ENCODE measurements around the gene HDAC11. TPM values are rescaled to one million over a fixed set of nuclear protein-coding genes. Genes with fewer than 3 reads are reported as not detected.
"Not testable (repeated sequence)": the region's sequence is repeated elsewhere in the genome, so short reads cannot be mapped to it uniquely, and the experiment has no call there.

The HDAC11 gene
- total RNA-seq, 4 donors from 2014 or later: 13.0 to 40.4 (median 15.8) TPM

DNA sequence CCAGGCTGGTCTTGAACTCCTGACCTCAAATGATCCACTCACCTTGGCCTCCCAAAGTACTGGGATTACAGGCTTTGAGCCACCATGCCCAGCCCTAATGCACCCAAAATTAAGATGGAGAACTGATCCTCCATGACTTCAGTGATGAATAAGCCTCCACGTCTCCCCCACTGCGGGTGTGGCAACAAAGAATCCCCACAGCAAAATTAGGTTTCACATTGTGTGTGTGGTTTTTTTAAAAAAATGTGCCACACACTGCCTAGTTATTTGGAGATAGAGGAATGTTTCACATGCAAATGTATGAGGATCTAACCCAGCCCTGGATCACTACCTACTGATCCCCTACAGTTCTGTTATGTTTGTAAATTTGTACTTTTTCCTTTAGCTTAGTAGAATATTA, 17.3 kb downstream of the HDAC11 start:
- Histone ChIP-seq H3K4me3 (no peak overlapping the region), H3K9me3 (no peaks in the 10 kb centered on the region), H3K4me1 (peaks cover 14 to 18% of the 10 kb centered on the region in 2 donors), H3K36me3 (no peaks in the 10 kb centered on the region), H3K27me3 (no peaks in the 10 kb centered on the region), H3K27ac (no peak overlapping the region)
- no peak for ATAC-seq
- intact Hi-C loops (cut with DNase I; ENCODE audit: low total_unique reads) (no loop called here), in situ Hi-C loops (cut with MboI; ENCODE audit: low sequenced_read_pairs in 4 of 4) (loop anchor here (5.0 to 25.0 kb wide), 2 partner anchors 150 to 615 kb away; partner anchors contain the start of gene CHCHD4 (in 1 of the 4))
- DNase-seq: no peak
- TF ChIP-seq, protein P1, sequence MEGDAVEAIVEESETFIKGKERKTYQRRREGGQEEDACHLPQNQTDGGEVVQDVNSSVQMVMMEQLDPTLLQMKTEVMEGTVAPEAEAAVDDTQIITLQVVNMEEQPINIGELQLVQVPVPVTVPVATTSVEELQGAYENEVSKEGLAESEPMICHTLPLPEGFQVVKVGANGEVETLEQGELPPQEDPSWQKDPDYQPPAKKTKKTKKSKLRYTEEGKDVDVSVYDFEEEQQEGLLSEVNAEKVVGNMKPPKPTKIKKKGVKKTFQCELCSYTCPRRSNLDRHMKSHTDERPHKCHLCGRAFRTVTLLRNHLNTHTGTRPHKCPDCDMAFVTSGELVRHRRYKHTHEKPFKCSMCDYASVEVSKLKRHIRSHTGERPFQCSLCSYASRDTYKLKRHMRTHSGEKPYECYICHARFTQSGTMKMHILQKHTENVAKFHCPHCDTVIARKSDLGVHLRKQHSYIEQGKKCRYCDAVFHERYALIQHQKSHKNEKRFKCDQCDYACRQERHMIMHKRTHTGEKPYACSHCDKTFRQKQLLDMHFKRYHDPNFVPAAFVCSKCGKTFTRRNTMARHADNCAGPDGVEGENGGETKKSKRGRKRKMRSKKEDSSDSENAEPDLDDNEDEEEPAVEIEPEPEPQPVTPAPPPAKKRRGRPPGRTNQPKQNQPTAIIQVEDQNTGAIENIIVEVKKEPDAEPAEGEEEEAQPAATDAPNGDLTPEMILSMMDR (IDR thresholded peaks at IDR 0.05 in 4 of 5, conservative IDR thresholded peaks at IDR 0.05 in 1 of 5): no peak
- no peak for TF ChIP-seq POLR2A (IDR thresholded peaks at IDR 0.05)

DNA sequence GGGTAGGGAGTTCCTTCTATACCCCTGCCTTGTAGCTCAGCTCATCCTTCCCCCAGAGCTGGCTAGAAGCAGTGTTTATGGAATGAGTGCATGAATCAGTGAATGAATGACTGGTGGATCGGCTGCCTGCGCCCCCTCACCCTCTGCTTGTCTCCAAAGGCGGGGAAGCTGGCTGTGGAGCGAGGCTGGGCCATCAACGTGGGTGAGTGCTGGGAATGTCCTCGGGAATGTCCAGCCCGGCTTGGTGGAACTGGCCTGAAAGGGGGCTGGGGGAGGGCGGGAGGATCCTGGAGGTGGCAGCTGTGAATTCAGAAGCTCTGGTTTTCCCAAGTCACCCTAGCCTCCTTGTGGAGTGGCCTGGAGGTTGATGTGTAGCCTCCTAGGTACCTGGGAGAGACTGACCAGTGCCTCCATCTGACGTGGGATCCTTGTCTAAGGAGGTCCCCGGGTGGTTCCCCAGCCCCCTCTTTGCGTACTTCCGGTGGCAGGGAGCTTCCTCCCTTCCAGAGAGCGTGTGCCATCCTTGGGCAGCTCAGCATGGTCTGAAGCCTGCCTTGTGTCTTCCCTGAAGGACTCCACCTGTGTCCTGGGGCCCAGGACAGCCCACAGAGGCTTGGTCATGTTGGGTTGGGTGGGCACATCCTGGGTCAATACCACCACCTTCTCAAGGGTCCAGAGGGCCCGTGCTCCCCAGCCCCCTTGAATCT, 18.4 kb downstream of the HDAC11 start:
- H3K4me1 ChIP-seq: peaks cover 14 to 18% of the 10 kb centered on the region in 2 donors
- H3K9me3 ChIP-seq: no peaks in the 10 kb centered on the region
- TF ChIP-seq, protein P1 (IDR thresholded peaks at IDR 0.05 in 4 of 5, conservative IDR thresholded peaks at IDR 0.05 in 1 of 5): no peak
- TF ChIP-seq POLR2A (IDR thresholded peaks at IDR 0.05): no peak
- H3K36me3 ChIP-seq: no peaks in the 10 kb centered on the region
- H3K27ac ChIP-seq: no peak overlapping the region
- DNase-seq (no peak), ATAC-seq (no peak)
- intact Hi-C loops (cut with DNase I; ENCODE audit: low total_unique reads): no loop called here
- in situ Hi-C loops (cut with MboI; ENCODE audit: low sequenced_read_pairs in 4 of 4): loop anchor here (5.0 to 25.0 kb wide), 2 partner anchors 149 to 614 kb away; partner anchors contain the start of gene CHCHD4 (in 1 of the 4)
- H3K27me3 ChIP-seq: no peaks in the 10 kb centered on the region
- no peak overlapping the region for H3K4me3 ChIP-seq

DNA sequence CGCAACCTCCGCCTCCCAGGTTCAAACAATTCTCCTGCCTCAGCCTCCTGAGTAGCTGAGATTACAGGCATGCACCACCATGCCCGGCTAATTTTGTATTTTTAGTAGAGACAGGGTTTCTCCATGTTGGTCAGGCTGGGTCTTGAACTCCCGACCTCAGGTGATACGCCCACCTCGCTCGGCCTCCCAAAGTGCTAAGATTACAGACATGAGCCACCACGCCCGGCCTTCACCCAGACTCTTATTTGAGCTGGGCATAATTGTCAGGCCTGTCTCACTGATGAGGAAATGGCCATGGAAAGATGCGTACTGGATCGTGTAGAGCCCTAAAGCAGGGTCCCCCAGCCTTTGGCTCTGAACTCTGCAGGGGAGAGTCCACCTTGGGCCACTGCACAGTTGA, 19.1 kb downstream of the HDAC11 start:
- H3K36me3 ChIP-seq; H3K9me3 ChIP-seq; H3K27ac ChIP-seq; ATAC-seq; H3K27me3 ChIP-seq; H3K4me3 ChIP-seq; DNase-seq; intact Hi-C loops (cut with DNase I; ENCODE audit: low total_unique reads): not testable (repeated sequence)
- H3K4me1 ChIP-seq: peaks cover 14 to 18% of the 10 kb centered on the region in 2 donors
- in situ Hi-C loops (cut with MboI; ENCODE audit: low sequenced_read_pairs in 4 of 4): loop anchor here (5.0 to 25.0 kb wide), 2 partner anchors 148 to 613 kb away; partner anchors contain the start of gene CHCHD4 (in 1 of the 4)

DNA sequence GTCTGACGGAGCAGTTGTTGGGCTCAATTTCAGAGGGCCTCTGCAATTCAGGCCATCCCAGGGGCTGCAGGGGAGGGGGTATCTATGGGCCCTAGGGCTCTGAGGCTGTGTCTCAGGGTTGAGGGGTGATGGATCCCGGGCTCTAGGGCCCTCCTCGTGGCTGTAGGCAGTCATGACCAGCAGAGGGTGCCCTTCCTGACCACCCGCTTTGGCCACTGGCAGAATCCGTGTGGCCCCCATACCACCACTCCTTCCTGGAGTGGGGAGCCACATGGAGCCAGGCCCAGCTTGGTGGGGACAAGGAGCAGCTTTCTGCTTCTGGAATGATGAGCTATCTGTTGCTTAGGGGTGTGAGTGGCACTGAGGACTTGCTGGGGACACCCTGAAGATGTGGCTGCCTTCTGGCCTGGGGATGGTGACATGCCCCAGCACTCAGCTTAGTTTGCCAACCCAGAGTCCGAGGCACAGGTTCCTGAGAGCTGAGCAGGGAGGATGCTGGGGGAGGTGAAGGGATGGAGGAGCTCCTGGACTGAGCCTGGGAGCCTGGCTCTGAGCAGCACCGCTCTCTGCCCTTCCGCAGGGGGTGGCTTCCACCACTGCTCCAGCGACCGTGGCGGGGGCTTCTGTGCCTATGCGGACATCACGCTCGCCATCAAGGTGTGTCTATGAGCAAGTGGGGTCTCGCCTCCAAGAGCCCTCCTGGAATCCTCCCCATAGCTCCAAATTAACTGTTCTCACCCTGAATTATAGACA, 20.2 kb downstream of the HDAC11 start:
- ATAC-seq (no peak), DNase-seq (no peak)
- H3K4me1 ChIP-seq: peaks cover 14% of the 10 kb centered on the region in 2 donors
- intact Hi-C loops (cut with DNase I; ENCODE audit: low total_unique reads) (no loop called here), in situ Hi-C loops (cut with MboI; ENCODE audit: low sequenced_read_pairs in 4 of 4) (no loop called here)
- H3K4me3 ChIP-seq: no peak overlapping the region
- H3K27ac ChIP-seq: no peak overlapping the region
- H3K36me3 ChIP-seq: no peaks in the 10 kb centered on the region
- H3K9me3 ChIP-seq: no peaks in the 10 kb centered on the region
- no peak for TF ChIP-seq POLR2A (IDR thresholded peaks at IDR 0.05)
- TF ChIP-seq, protein P1 (IDR thresholded peaks at IDR 0.05 in 4 of 5, conservative IDR thresholded peaks at IDR 0.05 in 1 of 5): peak in 3 of 5 experiments; percentile 31 to 51 (median 37)
- H3K27me3 ChIP-seq: no peaks in the 10 kb centered on the region

DNA sequence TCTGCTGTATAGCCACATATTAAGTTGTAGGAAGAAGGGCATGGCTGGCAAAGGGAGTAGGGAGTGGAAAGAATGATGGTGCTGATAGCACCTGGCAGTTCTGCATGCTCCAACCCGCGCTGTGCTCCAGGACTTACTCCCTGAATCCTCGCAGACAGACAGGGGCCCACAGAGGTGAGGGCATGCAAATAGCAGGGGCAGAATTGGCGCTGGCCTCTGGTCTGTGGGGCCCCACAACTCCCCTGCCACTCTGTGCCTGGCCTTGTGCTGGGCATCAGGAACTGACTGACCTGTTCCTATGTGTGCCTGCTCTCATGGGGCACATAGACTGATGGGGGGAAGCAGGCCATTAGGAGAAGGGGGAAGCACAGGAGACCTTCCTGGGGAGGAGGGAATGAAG, 20.9 kb downstream of the HDAC11 start:
- DNase-seq (no peak), ATAC-seq (no peak)
- Histone ChIP-seq H3K9me3 (no peaks in the 10 kb centered on the region), H3K4me3 (no peak overlapping the region), H3K27ac (no peak overlapping the region), H3K27me3 (no peaks in the 10 kb centered on the region), H3K4me1 (peaks cover 10% of the 10 kb centered on the region in 2 donors), H3K36me3 (no peaks in the 10 kb centered on the region)
- in situ Hi-C loops (cut with MboI; ENCODE audit: low sequenced_read_pairs in 4 of 4): no loop called here
- no peak for TF ChIP-seq POLR2A (IDR thresholded peaks at IDR 0.05)
- TF ChIP-seq, protein P1 (IDR thresholded peaks at IDR 0.05 in 4 of 5, conservative IDR thresholded peaks at IDR 0.05 in 1 of 5): no peak
- intact Hi-C loops (cut with DNase I; ENCODE audit: low total_unique reads): no loop called here

All from gastrocnemius medialis (tissue), 4 donors.